GM10266 (cell line): ENCODE data around the gene CATSPERB.

Experiments
- DNase-seq: peaks from one replicate; pipeline ENCODE4 v3.0.0; 2012; ENCODE audit errors: extremely low spot score
- CTCF ChIP-seq: IDR thresholded peaks from 2 replicates; pipeline ENCODE4 v1.5.1; 2012; ENCODE audit warnings: mild to moderate bottlenecking, low read depth; ENCODE audit not compliant: control insufficient read depth, insufficient read depth; ENCODE audit errors: missing control alignments

Gene CATSPERB

DNA sequence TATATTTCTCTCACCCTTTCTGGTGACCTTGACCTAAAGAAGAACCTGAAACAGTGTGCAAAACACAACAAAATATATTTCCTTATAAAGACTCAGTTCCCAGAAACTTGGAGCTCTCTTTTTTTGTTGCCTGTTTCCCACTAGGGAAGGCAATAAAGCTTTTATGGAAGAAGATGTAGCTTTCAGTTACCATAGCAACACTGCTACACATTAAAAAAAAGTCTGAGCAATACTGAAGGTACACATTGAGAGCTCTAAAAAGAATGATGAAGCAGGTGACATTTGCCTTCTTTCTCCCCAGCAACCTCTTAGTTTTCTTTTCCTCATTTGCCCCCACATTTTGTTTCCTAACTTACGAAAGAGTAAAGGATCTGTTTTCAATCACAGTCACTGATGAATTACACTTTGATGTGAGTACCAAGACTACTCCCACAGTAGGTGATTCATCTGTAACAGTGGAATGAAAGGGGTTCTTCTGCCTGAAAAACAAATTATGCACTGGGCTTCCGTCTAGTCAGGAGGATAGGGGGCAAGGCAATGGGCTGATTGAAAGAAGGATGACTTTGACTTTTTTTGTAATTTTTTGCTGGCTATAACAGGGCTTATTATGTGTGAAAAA is 1.1 kb upstream of the CATSPERB start:
- DNase-seq = no peak
- no peak for TF ChIP-seq CTCF

- TF ChIP-seq CTCF = no peak
- no peak for DNase-seq
Measured at GRCh38 chr14:91732439-91732838, 553 bp upstream of the CATSPERB start.

GRCh38 chr14:91731018-91731417 is 868 bp downstream of the CATSPERB start:
- no peak for TF ChIP-seq CTCF

GRCh38 chr14:91729756-91730155 is 2.1 kb downstream of the CATSPERB start:
- no peak for TF ChIP-seq CTCF
- no peak for DNase-seq

More at GRCh38 chr14:91731018-91731417, 868 bp downstream of the CATSPERB start:
- no peak for DNase-seq

DNA sequence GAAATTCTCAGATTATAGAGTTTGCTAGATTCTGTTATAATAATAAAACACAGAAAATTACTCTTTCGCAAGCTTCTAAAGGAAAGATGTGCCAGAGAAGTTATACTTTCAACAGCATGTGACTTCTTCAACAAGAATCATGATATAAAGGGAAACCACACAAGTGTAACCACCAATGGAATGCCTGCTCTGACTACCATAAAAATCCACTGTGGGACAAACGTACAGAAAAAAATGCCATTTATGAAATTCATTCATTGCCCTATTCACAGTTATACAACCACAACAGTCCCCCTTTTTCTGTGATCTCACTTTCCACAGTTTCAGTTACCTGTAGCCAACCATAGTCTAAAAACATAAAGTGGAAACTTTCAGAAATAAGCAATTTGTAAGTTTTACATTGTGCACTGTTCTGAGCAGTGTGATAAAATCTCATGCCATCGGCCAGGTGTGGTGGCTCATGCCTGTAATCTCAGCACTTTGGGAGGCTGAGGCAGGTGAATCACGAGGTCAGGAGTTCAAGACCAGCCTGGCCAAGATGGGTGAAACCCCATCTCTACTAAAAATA is 3.2 kb downstream of the CATSPERB start:
- DNase-seq = no peak
- no peak for TF ChIP-seq CTCF

DNA sequence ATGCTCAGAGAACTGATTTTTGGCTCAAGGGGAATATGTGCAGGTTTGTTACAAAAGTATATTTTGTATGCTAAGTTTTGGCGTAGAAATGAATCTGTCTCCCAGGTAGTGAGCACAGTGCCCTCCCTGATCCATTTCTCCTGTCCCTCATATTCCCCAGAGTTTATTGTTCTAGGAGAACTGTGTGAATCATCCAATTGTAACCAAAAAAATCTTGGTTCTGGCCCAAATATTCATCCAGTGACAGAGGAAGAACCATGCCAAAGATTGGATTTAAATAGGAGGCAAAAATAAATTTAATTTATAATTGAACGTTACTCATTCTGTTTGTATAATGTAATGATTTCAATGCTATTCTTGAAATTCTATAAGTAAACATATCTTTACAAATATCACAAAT is 4.8 kb downstream of the CATSPERB start:
- DNase-seq = no peak

GRCh38 chr14:91723501-91723900 is 8.4 kb downstream of the CATSPERB start:
- no peak for TF ChIP-seq CTCF
- no peak for DNase-seq

More for the DNA sequence above, 4.8 kb downstream of the CATSPERB start:
- TF ChIP-seq CTCF = no peak
